IPS DF 4.7 (cell line): ENCODE measurements around the gene ITSN2.
"Not testable (repeated sequence)": the region's sequence is repeated elsewhere in the genome, so short reads cannot be mapped to it uniquely, and the experiment has no call there.

Experiments
- DNase-seq: peaks from one replicate; pipeline ENCODE4 v3.0.0-alpha.2; 2013; ENCODE audit warnings: low spot score; ENCODE audit errors: extremely low read depth

Gene ITSN2

DNA sequence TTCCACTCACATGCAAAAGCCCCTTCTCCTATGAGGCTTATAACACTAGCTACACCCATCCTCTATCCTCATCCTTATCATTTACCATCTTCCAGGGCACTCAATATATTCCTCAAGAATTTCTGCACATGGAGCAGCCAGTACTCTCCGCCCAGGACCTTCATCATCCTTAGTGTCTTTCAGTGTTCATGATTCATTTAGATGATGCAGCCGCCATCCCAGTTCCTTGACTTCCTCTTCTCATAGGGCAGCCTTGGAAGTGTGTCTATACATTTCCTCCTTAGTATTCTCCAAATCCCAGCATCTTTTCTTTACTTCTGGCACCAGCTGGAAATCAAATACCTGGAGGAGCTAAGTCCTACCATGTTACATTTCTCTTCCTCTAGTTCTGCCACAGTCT lies 3.0 kb upstream of the ITSN2 start:
- DNase-seq = no peak

DNA sequence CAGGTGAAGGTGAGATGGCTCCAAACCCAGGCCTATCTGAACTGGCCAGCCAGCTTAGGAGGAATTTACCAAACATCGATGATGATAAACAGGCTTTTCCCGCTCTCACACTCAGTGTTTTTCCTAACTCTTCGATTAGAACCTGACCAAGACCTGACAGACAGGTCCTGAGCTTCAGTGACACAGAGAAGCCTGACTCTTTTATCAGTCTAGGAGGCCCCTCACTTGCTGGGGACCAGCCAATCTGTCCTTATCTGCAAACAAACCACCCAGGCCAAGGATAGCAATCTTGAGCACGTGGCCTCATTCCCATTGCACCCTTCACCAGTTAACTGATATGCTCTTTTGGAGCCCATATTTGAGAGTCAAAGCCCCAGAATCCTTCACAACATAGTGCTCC lies 1.9 kb upstream of the ITSN2 start:
- no peak for DNase-seq

DNA sequence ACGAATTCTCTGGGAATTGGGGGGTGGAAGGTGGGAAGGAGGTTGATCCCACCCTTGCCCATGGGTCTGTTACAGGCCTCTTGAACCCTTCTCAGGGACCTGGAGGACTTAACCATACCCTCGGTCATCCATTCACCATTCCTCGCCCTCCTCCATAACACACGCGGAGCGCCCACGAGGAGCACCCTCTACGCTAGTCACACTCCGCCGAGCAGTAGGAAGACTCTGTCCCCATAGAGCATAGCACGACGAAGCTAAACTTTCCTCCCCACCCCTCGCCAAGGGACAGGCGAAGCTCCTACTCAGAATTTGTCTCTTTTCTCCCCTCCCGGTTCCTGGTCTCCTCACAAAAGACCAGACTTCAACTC lies 611 bp upstream of the ITSN2 start:
- DNase-seq = no peak

DNA sequence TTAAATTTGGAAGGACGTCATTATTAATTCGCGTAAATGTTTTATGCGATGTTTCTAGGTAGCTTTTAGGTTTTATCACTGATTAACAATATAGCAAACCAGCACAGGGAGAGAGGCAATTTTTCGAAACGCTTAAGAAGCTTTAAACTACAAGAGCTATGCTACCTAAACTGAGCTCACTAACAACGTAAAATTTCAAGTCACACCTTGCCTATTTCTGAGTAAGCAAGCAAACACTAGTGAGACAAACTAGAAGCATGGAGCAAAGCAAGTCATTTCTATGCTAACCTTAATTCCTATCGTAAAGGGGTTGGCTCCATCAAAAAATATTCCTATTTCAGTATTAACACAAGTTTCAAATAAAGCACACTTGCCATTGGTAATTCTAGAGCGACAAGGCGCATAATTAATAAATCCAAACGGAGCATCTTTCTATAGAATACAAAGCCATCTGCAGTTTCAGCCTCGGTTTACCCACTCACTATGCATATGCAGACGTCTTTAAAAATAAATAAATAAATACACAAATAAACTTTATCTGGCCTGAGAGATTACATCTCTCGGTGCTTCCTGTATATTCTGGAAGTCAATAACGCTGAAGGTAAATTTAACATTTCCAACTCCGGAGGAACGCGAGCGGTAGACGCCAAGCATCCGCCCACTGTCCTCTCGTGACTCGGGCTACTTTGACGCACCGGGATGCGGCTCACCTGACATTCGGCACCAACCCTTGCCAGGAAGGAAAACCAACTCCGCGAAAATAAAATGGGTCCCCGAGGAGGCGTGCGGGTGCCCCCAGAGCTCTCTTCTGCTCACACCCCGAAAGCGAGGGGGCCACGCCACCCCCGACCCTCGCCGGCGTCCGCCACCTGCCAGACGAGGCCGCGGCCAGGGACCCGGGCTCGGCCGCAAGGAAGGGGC lies 947 bp downstream of the ITSN2 start:
- no peak for DNase-seq

DNA sequence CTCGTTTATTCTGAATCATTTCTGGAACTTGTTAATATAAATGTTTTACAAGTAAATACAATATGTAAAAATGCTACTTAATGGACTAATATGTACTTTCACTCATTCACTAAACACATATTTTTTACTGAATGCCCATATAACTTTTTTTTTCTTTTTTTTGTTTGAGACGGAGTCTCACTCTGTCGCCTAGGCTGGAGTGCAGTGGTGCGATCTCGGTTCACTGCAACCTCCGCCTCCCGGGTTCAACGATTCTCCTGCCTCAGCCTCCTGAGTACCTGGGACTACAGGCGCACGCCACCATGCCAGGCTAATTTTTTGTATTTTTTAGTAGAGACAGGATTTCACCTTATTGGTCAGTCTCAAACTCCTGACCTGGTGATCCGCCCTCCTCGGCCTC lies 2.6 kb downstream of the ITSN2 start:
- DNase-seq = not testable (repeated sequence)

DNA sequence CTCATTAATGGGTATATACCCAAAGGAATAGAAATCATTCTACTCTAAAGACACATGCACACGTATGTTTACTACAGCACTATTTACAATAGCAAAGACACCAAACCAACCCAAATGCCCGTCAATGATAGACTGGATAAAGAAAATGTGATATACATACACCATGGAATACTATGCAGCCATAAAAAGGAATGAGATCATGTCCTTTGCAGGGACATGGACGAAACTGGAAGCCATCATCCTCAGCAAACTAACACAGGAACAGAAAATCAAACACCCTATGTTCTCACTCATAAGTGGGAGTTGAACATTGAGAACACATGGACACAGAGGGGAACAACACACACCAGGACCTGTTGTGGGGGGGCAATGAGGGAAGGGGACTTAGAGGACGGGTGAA lies 3.2 kb downstream of the ITSN2 start:
- not testable (repeated sequence) for DNase-seq

DNA sequence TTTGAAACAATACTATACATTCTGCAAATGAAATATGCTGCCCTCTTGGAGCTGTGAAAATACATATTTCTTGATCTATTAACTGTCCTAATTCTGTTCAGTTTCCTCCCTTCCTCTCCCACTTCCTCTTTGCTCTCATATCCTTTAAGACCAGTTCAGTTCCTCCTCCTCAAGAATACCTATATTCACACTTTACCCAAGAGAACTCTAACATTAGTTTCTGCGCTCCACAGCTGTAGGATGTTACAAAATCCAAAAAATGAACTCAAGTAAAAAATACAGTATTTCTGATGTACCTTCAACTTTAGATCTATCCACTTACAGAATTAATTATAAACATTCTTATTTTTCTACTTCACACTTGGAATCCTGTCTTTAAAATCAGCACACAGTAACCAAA lies 5.4 kb downstream of the ITSN2 start:
- no peak for DNase-seq

DNA sequence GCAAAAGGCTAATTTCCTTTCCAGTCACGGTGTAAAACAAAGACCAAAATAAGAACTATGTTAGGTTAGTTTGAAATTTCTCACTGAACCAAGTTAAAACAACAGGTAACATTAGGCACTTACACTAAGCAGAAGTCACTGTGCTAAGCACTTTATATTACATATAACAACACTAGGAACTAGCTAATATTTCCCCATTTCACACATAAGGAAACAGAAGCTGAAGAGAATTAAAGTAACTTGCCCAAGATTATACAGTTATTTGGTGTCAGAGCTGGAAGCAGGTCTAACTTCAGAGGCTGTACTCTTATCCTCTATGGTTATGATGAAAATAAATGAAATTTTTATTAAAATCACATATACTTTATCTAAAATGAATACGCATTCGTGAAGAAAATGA lies 5.9 kb downstream of the ITSN2 start:
- no peak for DNase-seq

DNA sequence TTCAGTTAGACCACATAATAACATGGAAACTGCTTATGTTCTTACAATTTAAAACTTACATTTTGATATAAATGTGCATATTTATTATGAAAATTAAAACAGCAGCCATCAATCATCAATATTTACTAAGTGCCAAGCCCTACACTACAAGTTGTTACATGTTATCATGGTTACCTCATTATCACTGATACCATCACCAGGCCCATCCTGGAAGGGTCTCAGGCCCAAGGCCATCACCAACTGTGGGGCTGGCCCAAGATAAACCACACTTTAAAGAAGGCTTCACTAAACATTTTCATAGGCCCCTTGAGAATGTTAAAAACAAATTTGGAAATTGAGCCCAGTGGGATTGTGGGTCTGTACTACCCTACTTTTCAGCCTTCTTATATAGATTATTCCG lies 6.4 kb downstream of the ITSN2 start:
- DNase-seq = no peak

DNA sequence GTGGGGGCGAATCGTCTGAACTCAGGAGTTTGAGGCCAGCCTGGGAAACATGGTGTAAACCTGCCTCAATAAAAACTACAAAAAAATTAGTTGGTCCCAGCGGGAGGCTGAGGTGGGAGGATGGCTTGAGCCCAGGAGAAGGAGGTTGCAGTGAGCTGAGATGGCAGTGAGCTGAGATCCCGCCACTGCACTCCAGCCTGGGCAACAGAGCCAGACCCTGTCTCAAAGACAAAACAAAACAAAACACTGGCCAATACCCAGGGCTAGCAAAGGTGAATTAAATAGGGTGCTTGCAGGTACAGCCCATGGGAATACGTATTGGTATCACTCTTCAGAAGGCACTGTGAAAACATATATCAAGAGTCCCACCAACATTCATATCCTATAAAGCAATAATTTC lies 7.0 kb downstream of the ITSN2 start:
- no peak for DNase-seq

DNA sequence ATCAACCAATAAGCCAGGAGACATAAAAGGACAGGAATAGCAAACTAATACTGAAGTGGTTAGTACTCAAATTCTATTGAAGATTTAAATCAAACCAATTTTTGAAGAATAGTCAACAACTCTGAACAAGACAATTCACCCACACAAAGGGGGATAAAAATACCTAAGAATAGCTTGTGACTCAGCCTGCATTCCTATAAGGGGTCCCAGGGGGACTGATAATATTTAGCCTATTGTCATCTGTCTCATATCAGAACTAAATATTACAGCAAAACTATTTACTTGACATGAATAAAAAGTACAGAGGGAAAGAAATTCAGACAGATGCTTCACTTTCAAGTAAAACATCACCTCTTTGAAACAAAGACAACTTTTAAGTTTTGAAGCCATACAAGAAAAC lies 7.7 kb downstream of the ITSN2 start:
- no peak for DNase-seq

DNA sequence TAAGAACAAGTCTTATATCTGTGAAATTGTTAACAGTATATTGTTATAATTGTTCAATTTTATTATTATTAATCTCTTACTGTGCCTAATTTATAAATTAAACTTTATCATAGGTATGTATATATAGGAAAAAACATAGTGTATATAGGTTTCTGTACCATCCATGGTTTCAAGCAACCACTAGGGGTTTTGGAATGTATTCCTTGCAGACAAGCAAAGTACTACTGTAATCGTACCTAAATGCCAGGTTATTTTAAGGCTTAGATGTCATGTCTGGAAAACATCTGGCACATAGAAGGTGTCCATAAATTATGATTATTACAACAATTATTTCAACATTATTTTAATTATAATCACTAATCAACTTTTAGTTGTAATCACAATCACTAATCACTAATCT lies 8.4 kb downstream of the ITSN2 start:
- DNase-seq = no peak

DNA sequence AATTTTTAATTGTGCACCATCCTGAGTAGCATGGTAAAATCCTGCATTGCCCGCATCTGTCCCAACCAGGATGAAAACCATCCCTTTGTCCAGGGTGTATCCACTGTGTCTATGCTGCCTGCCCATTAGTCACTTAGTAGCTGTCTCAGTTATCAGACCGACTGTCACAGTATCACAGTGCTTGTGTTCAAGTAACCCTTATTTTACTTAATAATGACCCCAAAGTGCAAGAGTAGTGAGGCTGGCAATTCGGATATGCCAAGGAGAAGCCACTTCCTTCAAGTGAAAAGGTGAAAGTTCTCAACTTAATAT lies 8.8 kb downstream of the ITSN2 start:
- DNase-seq = no peak

DNA sequence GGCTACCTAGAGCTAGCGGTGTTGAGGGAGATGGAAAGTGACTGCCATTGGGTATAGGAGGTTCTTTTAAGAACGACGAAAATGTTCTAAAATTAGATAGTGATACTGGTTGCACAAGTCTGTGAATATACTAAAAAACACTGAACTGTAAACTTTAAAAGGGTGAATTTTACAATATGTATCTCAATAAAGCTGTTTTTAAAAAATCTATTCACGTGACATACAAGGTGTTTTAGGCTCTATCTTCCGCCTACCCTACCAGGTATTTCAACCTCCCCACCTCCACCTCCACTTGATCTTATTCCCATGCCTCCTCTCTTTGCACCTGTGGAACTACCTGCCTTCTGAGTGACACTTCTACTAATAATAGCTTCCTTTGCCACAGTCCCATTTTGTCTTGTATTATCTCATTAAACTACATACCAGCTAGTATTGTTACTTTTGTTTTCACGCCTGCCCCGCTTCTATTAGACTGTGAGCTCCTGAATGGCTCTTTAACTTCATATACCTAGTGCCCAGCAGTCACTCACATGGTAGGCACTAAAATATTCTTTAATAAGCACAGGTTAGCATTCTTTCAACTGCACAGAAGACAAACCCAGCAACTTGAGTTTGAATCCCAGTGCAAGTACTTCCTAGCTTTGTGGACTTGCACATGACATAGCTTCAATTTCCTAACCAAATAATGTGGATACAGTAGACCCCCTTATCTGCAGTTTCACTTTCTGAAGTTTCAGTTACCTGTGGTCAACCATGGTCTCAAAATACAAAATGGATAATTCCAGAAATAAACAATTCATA lies 9.3 kb downstream of the ITSN2 start:
- DNase-seq = no peak

DNA sequence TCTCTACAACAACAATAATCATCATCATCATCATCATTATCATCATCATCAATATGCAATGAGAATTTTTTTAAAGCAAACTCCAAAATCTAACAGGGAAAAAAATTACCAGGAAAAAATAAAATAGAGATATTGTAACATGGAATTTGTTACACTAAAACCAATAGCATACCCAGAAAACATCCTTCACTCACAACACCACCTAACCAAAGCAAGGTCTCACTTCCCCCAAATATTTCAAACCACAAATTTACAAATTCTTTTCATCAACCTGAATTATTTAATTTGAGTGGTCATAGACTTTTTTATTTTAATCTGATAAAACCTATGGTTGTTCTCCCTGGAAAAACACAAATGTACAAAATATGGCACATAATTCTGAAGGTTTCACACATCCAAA lies 11.2 kb downstream of the ITSN2 start:
- DNase-seq = no peak

DNA sequence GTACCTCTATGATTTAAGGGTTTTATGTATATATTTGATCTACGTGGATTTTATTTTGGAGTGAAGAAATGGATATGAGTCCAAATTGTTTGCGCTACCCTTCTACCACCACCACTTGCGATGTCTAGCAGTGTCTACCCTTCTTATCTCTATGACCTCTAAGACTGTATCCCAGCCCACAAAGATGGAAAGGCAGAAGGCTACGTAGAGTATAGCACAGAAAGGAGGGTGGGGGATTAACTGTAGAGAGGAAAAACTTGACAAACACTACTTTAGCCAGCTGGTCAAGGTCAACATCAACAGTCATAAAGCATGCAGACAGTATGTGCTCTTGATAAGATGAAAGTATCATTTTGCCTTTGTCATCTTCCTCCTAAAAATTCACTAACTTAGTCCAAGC lies 14.4 kb downstream of the ITSN2 start:
- no peak for DNase-seq

DNA sequence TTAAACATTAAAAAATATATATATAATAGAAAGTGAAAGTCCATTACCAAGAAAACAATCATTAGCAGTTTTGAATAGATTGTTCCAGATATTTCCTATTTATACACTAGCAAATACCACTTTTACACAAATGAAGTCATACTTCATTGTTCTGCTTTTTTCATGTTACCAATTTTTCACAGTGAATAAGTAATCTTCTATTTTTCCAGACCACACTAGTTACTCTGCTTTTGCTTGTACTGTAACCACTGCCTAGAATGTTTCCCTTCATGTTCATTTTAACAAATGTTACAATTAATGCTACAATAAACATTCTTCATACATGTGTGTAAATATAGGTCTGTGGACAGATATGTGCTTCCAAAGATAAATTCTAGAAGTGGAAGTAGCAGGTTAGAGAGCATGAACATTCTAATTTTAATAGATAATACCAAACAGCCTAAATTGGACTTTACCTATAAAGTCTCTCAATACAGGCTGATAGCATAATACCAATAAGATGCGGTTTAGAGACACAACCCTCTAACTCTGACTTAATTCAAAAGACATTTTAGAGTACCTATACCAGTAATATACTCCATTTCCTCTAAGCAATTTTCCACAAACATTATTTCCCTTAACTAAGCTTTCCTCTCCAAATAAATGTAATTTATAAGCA lies 17.0 kb downstream of the ITSN2 start:
- DNase-seq = no peak

DNA sequence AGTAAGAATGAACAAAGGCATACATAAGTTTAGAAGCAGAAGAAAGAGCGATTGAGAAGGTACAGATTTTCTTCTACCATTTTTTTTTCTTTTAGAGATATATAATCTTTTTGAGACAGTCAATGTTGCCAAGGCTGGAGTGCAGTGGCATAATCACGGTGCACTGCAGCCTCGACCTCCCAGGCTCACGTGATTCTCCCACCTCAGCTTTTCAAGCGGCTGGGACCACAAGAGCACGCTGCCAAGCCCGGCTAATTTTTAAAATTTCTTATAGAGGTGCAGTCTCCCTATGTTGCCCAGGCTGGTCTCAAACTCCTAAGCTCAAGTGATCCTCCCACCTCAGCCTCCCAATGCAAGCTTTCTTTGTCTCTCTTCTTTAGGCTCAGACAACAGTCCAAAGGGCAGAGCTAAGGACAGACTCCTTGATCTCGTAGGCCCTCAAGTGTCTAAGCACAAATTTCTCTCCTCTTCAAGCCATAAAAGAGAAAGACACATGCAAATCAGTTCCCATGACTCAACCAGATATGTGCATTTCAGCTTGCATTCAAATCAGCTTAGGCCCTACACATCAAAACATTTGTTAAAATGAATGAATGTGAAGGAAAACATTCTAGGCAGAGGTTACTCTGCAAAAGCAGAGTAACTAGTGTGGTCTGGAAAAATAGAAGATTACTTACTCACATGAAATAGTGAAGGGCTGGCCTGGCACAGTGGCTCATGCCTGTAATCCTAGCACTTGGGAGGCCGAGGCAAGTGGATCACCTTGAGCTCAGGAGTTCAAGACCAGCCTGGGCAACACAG lies 18.0 kb downstream of the ITSN2 start:
- DNase-seq = no peak

DNA sequence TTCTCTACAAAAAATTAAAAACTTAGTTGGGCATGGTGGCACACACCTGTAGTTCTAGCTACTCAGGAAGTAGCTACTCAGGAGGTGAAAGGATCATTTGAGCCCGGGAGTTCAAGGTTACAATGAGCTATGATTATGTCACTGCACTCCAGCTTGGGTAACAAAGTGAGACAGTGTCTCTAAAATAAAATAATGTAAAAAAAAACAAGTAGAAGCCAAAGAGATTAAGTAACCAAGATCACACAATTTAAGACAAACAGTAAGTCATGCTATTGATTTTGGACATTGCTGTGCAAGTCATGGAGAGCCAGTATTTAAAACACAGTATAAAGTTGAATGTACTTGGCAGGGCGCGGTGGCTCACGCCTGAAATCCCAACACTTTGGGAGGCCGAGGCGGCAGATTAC lies 20.5 kb downstream of the ITSN2 start:
- no peak for DNase-seq

DNA sequence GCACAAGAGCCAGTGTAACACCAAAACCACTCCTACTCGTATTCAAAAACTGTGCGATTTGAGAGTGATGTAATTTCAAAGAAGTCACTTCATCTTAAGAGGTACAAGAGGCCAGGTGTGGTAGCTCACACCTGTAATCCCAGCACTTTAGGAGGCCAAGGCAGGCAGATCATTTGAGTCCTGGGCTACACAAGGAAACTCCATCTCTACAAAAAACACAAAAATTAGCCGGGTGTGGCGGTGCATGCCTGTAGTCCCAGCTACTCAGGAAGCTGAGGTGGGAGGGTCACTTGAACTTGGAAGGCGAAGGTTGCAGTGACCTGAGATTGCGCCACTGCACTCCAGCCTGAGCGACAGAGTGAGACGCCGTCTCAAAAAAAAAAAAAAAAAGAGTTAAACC lies 21.2 kb downstream of the ITSN2 start:
- DNase-seq = not testable (repeated sequence)

DNA sequence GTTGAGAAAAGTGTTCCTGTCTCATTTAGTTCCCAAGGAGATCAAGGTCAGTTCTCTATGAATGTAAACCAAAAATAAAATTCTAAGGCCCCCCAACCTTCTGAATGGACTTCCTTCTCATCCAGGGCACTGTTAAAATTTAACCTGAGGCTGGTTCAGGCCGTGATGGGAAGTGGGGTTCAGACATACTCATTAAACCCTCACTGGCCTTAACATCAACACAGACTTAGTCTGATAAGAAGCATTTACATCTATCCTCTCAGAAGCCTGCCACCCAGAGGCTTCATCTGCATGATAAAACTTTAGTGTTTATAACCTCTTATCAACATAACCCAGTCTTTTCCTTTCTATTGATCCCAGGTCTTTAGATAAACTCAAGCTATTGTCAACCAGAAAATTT lies 22.4 kb downstream of the ITSN2 start:
- no peak for DNase-seq

DNA sequence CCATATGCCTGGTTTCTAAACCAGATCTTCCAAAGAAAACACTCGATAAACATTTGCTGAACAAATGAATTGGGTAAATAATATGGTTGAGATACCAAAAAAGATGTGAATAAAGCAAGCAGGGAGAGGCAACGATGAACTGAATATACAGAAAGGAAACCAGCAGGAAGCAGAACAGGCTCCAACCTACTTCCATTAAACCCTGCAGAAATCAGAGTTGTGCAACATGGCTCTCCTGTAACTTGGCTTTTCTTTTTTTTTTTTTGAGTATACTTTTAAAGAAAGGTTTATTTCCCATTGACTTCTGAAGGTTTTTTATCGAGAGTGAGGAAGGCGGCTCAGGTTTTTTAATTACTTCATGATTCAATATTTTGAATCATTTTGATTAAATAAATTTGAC lies 23.5 kb downstream of the ITSN2 start:
- no peak for DNase-seq
